Loucy (cell line): ENCODE data around the gene OTUB2.

Experiments used
- CTCF ChIP-seq: fragments of 200-600 bp; sonication (generic); conservative IDR thresholded peaks from 2 replicates; pipeline ENCODE4 v1.5.1; 2014; ENCODE audit warnings: mild to moderate bottlenecking, antibody characterized with exemption, low read length
- EZH2phosphoT487 ChIP-seq: fragments of 200-600 bp; IDR thresholded peaks from 2 replicates; pipeline ENCODE4 v1.6.1; 2018; ENCODE audit warnings: antibody characterized with exemption, mild to moderate bottlenecking, moderate library complexity, borderline replicate concordance

GRCh38 chr14:94022532-94023411, 3.4 kb upstream of the OTUB2 start:
- TF ChIP-seq CTCF (no peak), EZH2phosphoT487 (no peak)
